ENCODE results near the gene MSH5.
"Not testable (repeated sequence)": the region's sequence is repeated elsewhere in the genome, so short reads cannot be mapped to it uniquely, and the experiment has no call there.

Gene MSH5

DNA sequence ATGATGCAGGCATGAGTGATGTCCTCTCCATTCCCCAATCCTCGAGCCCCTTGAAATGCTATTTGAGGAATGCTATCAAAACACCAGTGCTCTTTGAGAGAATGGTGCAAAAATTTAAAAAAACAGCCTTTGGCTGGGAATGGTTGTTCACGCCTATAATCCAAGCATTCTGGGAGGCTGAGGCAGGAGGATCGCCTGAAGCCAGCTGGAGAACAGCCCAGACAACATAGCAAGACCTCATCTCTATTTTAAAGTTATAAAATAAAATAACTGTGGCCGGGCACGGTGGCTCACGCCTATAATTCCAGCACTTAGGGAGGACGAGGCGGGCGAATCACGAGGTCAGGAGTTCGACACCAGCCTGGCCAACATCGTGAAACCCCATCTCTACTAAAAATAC is 60.0 kb downstream of the MSH5 start:
- H3K27me3 ChIP-seq: no peaks in the 10 kb centered on the region
- no peaks in the 10 kb centered on the region for H4K20me1 ChIP-seq
- peaks cover 22 to 80% (median 62%) of the 10 kb centered on the region in 11 experiments for H3K36me3 ChIP-seq
- H3K4me1 ChIP-seq: peaks cover 24 to 59% (median 51%) of the 10 kb centered on the region in 10 experiments
- peak overlapping the region in 3 of 11 experiments; percentile 9 to 99 (median 17); a peak in 4 of 22 replicates for H3K27ac ChIP-seq
- H3K4me2 ChIP-seq: peak overlapping the region in 3 of 11 experiments; percentile 81 to 92 (median 91); a peak in 3 of 22 replicates
- no peak for TF ChIP-seq Cebpa-rat (IDR thresholded peaks at IDR 0.05)
- H3K9me3 ChIP-seq (replicated peaks in 1 of 11): no peaks in the 10 kb centered on the region
- 0 out of 22 replicates have a peak overlapping the region, but pooled peaks of 1 of the 11 experiments have one; percentile 7 for H3K9ac ChIP-seq
- H3K4me3 ChIP-seq: no peak overlapping the region

DNA sequence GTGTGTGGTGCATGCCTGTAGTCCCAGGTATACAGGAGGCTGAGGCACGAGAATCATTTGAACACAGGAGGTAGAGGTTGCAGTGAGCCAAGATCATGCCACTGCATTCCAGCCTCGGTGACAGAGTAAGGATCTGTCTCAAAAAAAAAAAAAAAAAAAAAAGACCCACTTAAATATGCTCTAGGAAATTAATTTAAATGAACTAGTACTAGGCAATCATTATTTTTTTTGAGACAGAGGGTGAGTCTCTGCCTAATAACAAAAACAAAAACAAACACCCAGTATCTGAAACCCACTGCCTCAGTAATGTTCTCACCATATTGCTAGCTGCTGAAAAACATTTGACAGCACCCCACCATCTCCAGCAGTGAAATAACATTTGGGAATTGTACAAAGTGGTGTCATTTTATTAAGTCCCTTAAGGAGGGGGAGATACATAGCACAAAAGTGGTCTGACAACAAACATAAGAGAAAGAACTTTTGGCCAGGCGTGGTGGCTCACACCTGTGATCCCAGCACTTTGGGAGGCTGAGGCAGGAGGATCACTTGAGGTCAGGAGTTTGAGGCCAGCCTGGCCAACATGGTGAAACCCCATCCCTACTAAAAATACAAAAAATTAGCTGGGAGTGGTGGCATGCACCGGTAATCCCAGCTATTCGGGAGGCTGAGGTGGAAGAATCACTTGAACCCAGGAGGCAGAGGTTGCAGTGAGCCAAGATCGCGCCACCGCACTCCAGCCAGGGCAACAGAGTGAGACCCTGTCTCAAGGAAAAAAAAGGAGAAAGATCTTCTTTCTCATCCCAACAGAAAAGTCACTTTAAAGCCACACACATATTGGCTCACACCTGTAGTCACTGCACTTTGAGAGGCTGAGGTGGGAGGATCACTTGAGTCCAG is 61.5 kb downstream of the MSH5 start:
- H3K27me3 ChIP-seq; H4K20me1 ChIP-seq; H3K4me3 ChIP-seq; H3K9me3 ChIP-seq (replicated peaks in 1 of 11); H3K4me2 ChIP-seq; H3K9ac ChIP-seq; H3K27ac ChIP-seq: not testable (repeated sequence)
- peaks cover 36 to 69% (median 62%) of the 10 kb centered on the region in 10 experiments for H3K4me1 ChIP-seq
- H3K36me3 ChIP-seq: peaks cover 22 to 87% (median 66%) of the 10 kb centered on the region in 11 experiments

DNA sequence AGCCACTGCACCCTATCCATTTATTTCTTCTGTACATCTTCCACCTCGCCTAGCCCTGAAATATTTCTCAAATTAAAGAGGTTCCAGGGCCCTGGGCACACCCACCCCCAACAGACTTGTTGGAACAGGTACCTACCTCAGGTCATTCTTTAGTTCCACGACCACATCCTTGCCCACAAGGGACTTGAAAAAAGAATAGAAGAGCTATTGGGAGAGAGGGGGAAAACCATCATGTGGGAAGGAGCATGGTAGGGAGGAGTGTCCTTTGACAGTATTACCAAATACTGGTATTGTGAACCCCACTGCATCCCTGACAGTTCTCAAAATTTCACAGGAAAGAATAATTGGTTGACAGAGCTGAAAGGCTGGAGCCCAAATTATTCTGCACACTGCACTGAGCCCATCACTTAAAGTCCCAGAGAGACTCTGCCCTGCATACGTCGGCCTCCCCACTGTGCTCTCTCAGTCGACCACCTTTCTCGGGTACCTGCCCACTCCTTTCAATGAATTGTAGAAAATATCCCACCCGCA is 66.2 kb downstream of the MSH5 start:
- peak overlapping the region; percentile 82 to 91 (median 88) for H3K9ac ChIP-seq
- H3K4me1 ChIP-seq: peaks cover 25 to 41% (median 36%) of the 10 kb centered on the region in 10 experiments
- peaks cover 22 to 45% (median 41%) of the 10 kb centered on the region in 11 experiments for H3K36me3 ChIP-seq
- H3K9me3 ChIP-seq (replicated peaks in 1 of 11): no peaks in the 10 kb centered on the region
- H3K27ac ChIP-seq: peak overlapping the region; percentile 65 to 91 (median 85)
- H3K4me2 ChIP-seq: peak overlapping the region; percentile 77 to 96 (median 89)
- H4K20me1 ChIP-seq: no peaks in the 10 kb centered on the region
- no peak for TF ChIP-seq Cebpa-rat (IDR thresholded peaks at IDR 0.05)
- no peaks in the 10 kb centered on the region for H3K27me3 ChIP-seq
- peak overlapping the region; percentile 65 to 80 (median 78) for H3K4me3 ChIP-seq

DNA sequence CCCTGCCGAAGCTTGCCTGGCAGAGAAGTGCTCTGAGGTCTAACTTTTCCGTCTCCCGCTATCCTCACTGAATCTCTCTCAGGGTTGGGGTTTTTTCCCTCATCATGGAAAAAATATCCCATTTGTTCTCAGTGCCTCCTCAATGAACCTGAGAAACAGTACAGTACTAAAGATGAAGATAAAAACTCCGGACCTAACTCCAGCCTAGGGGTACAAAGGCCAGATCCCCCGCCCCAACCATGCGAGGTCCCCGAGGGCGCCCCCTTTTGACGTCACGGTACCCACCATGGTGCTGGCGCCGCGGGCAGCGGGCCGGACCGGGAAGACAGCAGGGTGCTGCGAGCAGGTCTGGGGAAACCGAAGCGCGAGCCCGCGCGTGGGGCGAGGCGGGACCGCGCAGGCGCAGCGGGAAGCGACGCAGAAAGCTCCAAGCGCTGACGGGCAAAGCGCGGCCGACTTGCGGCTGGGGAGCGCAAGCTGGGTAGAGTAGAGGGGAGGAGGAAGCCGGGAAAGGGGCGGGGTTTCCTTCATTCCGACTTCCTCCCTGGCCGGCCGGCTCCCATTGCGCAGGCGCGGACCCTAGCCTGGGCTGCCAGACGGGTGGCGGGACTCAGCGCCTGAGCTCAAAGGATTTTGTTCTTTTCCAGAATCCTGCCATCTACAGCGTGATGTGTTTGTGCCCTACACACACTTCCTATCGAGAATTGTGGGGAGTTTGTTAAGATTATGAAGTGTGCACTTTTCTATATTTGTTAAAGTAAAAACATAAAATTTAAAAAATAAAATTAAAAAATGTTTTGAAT is 66.9 kb downstream of the MSH5 start, which contains the start of gene LSM2:
Gene LSM2 (minus strand): TSS at position 497 of the 803 bp plus-strand sequence. CDS start 209 bp downstream, at position 288.
- Histone ChIP-seq H3K27me3 (no peaks in the 10 kb centered on the region), H3K4me2 (peak within 1 kb of the TSS; percentile 77 to 96 (median 89)), H3K36me3 (peaks cover 17 to 38% (median 34%) of the 10 kb centered on the region in 11 experiments), H3K9me3 (replicated peaks in 1 of 11) (no peaks in the 10 kb centered on the region), H4K20me1 (no peaks in the 10 kb centered on the region), H3K27ac (peak within 1 kb of the TSS; percentile 65 to 91 (median 85)), H3K4me3 (peak within 1 kb of the TSS; percentile 65 to 80 (median 78)), H3K4me1 (peaks cover 25 to 41% (median 36%) of the 10 kb centered on the region in 10 experiments), H3K9ac (peak within 1 kb of the TSS; percentile 82 to 91 (median 88))
- TF ChIP-seq Cebpa-rat (IDR thresholded peaks at IDR 0.05): no peak

DNA sequence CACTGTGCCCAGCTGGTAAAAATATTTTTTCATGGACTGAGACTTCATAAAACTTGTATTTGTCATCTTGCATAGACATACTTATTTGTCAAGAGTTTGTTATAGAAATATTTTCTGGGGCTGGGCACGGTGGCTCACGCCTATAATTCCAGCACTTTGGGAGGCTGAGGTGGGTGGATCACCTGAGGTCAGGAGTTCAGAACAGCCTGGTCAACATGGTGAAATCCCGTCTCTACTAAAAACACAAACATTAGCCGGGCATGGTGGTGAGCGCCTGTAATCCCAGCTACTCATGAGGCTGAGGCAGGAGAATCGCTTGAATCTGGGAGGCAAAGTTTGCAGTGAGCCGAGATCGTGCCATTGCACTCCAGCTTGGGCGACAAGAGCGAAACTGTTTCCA is 68.8 kb downstream of the MSH5 start:
- not testable (repeated sequence) for H3K27ac ChIP-seq; H3K9ac ChIP-seq; H3K4me3 ChIP-seq; H3K9me3 ChIP-seq (replicated peaks in 1 of 11); H3K4me2 ChIP-seq; H4K20me1 ChIP-seq
- H3K36me3 ChIP-seq: peaks cover 0 to 19% (median 15%) of the 10 kb centered on the region in 11 experiments; a peak in 17 of 22 replicates
- peaks cover 0 to 16% (median 10%) of the 10 kb centered on the region in 11 experiments; a peak in 19 of 22 replicates for H3K27me3 ChIP-seq
- H3K4me1 ChIP-seq: peaks cover 36 to 47% (median 41%) of the 10 kb centered on the region in 10 experiments

DNA sequence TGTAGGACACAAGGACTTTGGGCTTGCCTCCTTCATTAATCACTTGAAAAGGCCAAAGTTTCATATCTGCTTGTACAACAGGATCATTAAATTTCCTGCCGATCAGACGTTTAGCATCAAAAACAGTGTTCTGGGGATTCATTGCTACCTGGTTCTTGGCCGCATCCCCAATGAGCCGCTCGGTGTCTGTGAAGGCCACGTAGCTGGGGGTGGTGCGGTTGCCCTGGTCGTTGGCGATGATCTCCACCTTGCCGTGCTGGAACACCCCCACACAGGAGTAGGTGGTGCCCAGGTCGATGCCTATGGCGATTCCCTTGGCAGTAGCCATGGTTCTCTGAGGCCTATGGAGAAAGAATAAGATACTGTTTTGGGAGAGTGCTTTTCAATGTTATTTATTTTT is 71.8 kb downstream of the MSH5 start:
- Histone ChIP-seq H4K20me1 (no peaks in the 10 kb centered on the region), H3K36me3 (peaks cover 0 to 7% (median 0%) of the 10 kb centered on the region in 11 experiments; a peak in 1 of 22 replicates), H3K4me2 (no peak overlapping the region), H3K27me3 (peaks cover 0 to 37% (median 30%) of the 10 kb centered on the region in 11 experiments; a peak in 19 of 22 replicates), H3K9ac (no peak overlapping the region), H3K9me3 (replicated peaks in 1 of 11) (peaks cover 0 to 6% (median 0%) of the 10 kb centered on the region in 11 experiments; a peak in 2 of 22 replicates), H3K27ac (no peak overlapping the region), H3K4me3 (no peak overlapping the region), H3K4me1 (peaks cover 25 to 39% (median 34%) of the 10 kb centered on the region in 10 experiments)
- no peak for TF ChIP-seq Cebpa-rat (IDR thresholded peaks at IDR 0.05)
